Upper lobe of left lung (tissue), 4 donors: ENCODE results near the gene PTPN11.

Experiments used
- EP300 ChIP-seq, 4 donors: sonication (generic); formaldehyde crosslinking; IDR thresholded peaks; one replicate each; pipeline ENCODE4 v1.5.1; 2017; ENCODE audit warnings: antibody characterized with exemption in 4 of 4, control low read depth in 2 of 4
- POLR2A ChIP-seq, 4 donors: fragments of 450-650 bp; IDR thresholded peaks; one replicate each; pipeline ENCODE4 v1.5.1; 2016 to 2017; ENCODE audit warnings: antibody characterized with exemption in 4 of 4, mild to moderate bottlenecking in 2 of 4
- POLR2AphosphoS5 ChIP-seq, 2 donors: sonication (generic); formaldehyde crosslinking; IDR thresholded peaks; one replicate each; pipeline ENCODE4 v1.5.1; 2017; ENCODE audit warnings: antibody characterized with exemption in 2 of 2

- no peak for TF ChIP-seq POLR2AphosphoS5 (IDR thresholded peaks at IDR 0.05)
- TF ChIP-seq POLR2A (IDR thresholded peaks at IDR 0.05) = no peak
- no peak for TF ChIP-seq EP300 (IDR thresholded peaks at IDR 0.05)
Observed at GRCh38 chr12:112524269-112524668, 105.5 kb downstream of the PTPN11 start.
